HG03066 (cell line): ENCODE data around the gene GHRL.
"Not testable (repeated sequence)": the region's sequence is repeated elsewhere in the genome, so short reads cannot be mapped to it uniquely, and the experiment has no call there.

ENCODE experiments used
- ATAC-seq: cut with Tn5 transposase; IDR thresholded peaks from one replicate; pipeline ENCODE4 v1.9.1; 2021; ENCODE audit warnings: low read depth; ENCODE audit not compliant: unreplicated experiment

The GHRL gene

DNA sequence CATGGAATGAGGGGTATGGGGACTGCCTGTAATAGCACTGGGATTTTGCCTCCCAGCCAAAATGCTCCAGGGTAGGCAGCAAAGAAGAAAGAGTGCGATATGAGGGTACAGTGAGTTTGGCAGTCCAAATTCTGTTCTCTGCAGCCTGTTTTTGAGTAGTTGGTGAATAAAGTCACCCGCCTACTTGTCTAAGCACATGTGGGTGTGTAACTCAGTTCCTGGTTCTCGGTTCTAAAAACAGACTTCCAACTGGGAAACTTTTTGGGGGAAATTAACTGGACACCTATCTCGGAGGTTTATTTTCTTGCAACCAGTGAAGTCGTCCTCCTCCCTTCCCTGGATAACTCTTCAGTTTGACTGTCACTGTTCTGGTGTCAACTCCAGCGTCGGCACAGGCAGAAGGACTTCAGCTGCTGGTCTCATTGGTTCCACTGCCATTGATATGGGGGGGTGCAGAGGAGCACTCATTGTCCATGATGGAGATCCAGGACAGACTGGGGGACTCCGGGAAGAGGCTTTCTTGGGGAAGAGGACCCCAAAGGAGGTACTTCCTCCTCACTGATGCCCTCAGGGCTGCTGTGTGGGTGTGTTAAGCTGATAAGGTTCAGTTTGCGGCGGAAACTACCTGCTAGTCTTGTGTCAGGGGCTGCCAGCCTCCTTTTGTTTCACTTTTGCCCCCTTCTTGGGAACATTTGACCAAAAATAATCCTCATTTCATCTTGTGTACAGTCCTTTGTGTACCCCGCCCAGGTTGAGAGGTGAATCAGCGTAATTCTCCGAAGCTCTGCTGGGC, 13.2 kb downstream of the GHRL start:
- ATAC-seq: no peak

DNA sequence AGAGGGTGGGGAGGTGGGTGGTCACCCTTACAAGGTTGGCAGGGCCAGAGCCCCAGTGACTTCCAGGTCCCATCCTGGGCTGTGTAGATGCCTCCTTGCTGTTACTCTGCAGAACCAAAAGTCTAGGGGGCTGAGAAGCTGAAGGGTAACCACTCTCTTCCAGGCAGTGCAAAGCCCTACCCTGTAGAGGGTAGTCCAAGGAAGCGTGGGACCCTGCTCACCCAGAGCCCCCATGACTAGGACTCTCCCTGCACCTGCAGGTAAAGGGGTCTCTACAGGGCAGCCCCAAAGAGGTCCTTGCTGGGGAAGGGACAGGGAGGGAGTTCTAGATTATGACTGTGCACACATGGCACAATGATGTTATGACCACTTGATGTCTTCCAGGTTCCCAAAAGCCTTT, 14.2 kb downstream of the GHRL start:
- no peak for ATAC-seq

DNA sequence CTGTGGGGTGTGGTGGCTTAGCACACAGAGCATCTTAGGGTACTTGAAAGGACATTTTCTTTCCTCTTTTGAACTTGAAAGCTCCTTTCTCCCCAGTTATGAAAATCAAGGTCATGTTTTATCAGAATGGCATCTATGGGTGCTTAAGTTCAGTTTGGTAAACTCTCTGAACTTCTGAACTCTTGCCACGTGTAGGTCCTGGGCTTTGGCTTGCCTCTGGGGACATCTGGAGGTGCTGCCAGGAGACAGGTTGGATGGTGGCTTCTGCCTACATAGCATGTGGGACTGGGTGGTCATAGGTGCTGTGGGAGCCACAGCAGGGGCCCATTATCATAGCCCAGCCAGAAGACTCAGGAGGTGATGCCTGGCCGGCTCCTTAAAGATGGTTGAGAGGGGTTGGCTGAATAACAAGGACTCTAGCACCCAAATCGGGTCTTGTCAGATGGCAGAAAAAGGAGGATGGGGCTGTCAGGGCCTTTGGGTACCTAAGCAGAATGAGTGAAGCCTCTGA, 15.6 kb downstream of the GHRL start:
- no peak for ATAC-seq

DNA sequence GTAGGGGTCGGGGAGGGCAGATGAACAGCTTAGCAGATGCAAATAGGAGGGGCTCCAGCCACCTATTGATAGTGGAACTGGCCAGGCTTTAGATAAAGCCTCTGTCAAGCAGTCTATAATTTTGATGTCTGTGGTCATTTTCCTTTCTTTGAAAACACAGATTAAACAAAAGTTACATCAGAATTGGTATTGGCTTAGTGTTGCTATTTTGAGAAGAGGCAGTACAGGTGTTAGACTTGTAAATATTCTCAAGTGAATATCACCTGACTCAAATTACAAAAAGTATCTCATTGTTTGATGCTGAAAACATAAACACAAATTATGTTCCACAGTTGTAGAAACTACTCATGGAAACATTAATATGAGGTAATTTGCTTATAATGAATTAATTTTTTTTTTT, 18.1 kb downstream of the GHRL start:
- ATAC-seq: no peak

DNA sequence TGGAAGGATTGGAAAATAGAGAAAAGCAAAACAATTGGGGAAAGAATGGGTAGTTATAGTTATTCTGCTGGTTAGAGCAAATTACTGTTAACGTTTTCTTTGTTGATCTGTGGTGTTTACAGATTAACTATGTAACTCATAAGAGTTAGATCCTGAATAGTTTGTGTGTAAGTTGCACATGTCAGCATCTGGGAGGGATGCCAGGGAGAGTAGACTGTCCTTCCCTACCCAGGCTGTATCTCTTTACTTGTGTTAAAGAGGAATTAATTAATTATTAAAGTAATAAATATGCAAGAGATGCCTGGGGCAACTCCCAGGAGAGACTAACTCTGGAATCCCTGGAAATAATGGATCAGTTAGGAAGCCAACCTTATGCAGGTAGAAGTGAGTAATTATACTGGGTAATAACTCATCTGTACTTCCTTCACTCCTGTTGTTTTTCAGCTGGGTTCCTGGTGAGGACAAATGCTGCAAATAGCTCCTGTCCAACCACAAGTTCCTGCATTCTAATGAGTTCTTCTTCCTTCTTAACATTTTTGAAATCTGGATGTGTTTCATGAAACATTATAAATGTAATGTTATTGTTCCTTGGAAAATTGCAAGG, 18.9 kb downstream of the GHRL start:
- ATAC-seq: no peak

DNA sequence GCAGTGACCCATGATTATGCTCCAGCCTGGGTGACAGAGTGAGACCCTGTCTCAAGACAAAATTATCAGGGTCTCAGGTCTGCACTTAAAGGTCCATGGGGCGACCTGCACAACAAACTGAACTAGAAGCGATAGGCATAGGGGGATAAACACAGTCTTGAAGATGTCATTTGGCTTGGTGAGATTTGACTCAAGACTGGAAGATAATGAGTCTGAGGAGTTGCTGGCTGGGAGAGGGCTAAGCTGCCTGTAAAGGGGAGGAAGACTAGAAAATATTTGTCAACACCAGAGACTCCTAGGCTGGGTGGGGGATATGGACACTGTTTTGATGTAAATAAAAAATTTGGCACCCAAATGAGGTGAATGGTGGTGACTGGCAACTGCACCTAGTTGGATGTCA, 19.8 kb downstream of the GHRL start:
- no peak for ATAC-seq

- ATAC-seq: not testable (repeated sequence)
Observed at GRCh38 chr3:10272476-10272875, 20.3 kb downstream of the GHRL start.

DNA sequence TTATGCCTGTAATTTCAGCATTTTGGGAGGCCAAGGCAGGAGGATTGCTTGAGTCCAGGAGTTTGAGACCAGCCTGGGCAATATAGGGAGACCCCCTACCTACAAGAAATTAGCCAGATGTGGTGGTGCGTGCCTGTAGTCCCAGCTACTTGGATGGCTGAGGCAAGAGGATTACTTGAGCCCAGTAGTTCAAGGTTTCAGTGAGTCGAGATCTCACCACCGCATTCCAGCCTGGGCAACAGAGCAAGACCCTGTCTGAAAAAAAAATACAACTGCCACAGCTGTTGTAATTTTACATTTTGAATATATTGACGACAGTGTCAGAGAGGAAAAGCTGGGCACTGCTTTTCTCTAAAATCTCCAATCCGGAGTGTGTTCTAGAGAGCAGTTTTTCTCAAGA, 23.3 kb downstream of the GHRL start:
- ATAC-seq: no peak

DNA sequence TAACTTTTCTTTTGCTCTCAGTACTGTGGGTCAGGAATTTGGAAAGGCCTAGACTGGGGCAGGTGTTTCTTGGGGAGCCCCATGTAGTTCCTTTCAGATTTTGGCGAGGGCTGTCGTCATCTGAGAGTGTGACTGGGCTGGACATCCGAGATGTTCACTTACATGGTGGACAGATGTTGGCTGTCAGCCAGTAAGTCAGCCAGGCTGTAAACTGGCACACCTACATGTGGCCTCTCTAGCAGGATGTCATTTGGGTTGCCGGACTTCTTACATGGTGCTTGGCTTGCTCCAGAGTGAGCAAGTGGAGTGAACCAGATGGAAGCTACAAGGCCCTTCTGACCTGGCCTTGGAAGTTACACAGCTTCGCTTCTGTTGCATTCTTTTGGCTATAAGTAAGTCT, 23.8 kb downstream of the GHRL start:
- no peak for ATAC-seq

DNA sequence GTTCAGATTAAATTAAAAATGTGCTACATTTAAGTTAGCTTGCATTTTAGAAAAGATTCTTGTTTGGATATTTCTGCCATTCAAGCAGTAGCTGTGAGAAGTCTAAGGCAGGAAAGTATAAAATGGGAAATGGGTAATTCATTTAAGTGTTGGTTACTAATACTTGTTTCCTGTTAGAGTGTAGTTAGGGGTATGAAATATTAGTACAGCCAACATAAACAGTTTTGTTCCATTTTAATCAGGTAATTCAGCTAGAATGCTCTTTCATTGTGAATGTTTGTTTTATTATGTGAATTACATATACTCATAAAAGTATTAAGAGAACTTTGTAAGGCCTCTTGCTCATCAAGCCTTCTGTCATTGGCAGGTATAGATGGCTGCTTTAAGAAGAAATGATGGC, 24.6 kb downstream of the GHRL start:
- no peak for ATAC-seq

- not testable (repeated sequence) for ATAC-seq
Observed at GRCh38 chr3:10266936-10267335, 25.8 kb downstream of the GHRL start.

DNA sequence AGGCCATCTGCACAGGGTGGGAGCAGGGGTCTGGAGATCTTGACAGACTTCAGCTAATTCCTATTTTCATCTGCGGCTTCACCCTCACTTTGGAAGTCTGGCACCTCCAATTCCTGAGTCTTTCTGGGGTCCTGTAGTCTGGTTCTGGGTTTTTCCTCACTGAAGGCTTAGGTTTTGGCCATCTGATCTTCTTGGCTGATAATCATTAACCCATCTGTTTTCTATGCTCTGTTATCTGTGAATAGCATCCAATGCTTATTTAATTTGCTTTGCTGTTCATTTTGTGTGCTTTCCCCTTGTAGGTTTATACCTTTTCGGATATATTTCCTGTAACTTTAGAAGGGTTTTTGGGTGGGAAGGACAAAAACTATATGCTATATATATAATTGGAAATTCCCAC, 26.9 kb downstream of the GHRL start:
- no peak for ATAC-seq

DNA sequence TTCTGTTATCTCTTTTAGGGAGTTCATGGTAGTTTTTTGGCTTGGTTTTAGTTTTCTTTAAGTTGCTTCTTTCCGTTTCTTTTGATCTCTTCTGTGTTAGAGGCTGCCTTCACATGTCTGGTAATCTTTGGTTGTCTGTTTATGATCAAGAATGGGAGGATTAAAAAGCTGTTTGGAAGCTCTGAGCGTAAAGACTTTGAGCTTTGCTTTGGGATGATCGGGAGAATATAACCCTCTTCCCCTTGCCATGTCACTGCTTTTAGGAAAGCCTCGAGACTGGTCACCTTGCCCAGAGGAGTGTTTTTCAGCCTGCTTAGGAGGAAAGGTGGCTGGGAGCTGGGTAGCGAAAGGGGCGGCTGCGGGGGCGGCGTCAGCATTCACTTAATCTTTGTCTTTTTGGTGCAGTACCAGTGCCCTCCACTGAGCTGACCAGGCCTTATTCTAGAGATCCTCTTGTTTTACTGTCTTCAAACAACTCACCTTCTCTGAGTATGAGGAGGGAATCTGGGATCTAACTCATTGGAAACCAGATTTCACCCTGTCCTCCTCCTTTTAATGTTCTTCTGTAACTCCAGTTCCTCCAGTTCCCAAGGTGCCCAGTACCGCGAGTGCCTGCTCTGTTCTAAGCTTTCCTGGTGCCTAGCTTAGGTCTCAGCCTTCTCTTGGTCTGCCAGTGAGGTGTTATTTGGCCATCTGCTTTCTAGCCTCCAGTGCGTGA, 28.9 kb downstream of the GHRL start:
- ATAC-seq: no peak

- no peak for ATAC-seq
Observed at GRCh38 chr3:10262027-10262426, 30.7 kb downstream of the GHRL start.

DNA sequence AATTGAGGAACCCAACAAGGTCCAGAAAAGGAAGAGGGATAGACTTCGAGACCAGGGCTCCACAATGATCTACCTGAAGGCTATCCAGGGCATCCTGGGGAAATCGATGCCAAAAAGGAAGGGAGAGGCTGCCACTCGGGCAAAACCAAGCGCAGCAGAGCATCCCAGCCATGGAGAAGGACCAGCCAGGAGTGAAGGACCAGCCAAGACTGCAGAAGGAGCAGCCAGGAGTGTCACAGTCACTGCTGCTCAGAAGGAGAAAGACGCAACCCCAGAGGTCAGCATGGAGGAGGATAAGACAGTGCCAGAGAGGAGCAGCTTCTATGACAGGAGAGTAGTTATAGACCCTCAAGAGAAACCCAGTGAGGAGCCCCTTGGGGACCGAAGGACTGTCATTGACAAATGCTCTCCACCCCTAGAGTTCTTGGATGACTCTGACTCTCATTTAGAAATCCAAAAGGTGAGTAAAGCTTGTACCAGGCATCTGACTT, 32.5 kb downstream of the GHRL start:
- no peak for ATAC-seq

GRCh38 chr3:10259798-10260197, 32.9 kb downstream of the GHRL start:
- no peak for ATAC-seq

- ATAC-seq: no peak
Observed at GRCh38 chr3:10259036-10259435, 33.7 kb downstream of the GHRL start.

- no peak for ATAC-seq
Observed at GRCh38 chr3:10255835-10256234, 36.9 kb downstream of the GHRL start.

GRCh38 chr3:10253731-10254130, 39.0 kb downstream of the GHRL start:
- no peak for ATAC-seq

DNA sequence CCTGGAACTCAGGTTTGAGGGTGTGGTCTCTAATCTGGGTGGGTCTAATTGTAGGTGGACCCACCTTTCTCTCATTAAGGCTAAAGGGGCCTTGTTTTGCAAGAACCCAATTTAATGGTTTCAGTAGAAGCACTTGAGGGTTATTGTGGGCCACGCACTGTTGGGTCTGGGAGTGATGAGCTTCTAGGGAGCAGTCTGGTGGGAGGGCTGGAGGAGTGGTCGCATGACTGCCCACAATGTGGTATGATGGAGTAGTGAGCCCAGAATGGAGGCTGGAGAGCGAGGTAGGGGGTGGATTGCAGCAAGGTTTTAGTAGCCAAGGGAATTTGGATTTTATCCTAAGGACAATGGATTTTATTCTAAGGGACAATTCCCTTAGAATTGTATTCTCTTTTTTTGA, 41.7 kb downstream of the GHRL start:
- ATAC-seq: no peak

GRCh38 chr3:10249833-10250232, 42.9 kb downstream of the GHRL start:
- ATAC-seq: no peak
